ENCODE results near the gene MARF1. TPM values are rescaled to one million over a fixed set of nuclear protein-coding genes. Genes with fewer than 3 reads are reported as not detected.

MARF1 gene
- total and polyA plus RNA-seq, 9 of the 15 experiments (the other 6 are each of a cell fraction or from before 2014, with no cell fraction given) = 4.7 to 33.2 (median 11.7) TPM

DNA sequence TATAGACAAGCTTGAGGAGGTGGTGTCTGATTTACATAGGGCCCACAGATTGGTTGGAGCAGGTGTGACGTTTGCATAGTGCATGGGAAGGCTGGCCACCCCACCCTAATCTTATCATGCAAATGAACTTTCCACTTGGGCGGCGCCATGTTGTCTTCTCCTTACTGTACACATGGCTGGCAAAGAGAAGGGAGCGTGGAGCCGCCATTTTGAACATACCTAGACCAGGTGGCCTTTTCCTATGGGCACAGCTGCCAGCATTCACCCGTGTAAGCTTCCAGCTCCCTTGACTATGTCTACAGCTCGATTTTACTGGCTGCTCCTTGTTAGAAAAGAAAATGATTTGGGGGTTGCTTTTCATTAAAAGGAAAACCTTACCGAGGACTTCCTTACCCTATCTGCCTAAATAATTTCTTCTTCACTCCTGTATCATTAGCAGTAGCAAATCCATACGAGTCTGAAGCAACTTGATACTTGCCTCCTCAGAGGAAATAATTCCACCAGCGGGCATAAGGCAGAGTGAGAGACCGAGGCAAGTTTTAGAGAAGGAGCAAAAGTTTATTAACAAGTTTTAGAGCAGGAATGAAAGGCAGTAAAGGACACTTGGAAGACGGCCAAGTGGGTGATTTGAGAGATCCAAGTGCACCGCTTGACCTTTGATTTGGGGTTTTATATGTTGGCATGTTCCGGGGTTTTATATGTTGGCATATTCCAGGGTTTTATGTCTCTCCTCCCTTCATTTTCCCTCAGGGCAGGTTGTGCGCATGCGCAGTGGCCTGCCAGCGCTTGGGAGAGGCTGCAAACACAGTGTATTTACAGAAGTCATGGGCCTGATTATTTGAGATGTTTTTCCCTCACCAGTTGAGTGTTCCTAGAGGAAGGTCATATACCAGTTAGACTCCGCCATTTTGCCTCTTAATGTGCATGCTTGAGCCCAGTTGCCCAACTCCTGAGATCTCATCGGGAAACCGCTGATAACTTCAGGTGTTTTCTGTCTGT is 65.7 kb downstream of the MARF1 start (continued):
- TF ChIP-seq, protein P1, sequence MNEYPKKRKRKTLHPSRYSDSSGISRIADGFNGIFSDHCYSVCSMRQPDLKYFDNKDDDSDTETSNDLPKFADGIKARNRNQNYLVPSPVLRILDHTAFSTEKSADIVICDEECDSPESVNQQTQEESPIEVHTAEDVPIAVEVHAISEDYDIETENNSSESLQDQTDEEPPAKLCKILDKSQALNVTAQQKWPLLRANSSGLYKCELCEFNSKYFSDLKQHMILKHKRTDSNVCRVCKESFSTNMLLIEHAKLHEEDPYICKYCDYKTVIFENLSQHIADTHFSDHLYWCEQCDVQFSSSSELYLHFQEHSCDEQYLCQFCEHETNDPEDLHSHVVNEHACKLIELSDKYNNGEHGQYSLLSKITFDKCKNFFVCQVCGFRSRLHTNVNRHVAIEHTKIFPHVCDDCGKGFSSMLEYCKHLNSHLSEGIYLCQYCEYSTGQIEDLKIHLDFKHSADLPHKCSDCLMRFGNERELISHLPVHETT (CRISPR knock-in tag; conservative IDR thresholded peaks at IDR 0.05 in 1 of 2, IDR thresholded peaks at IDR 0.05 in 1 of 2) = peak in 1 of 2 experiments; percentile 72; a peak in 1 of 4 replicates
- no peak for TF ChIP-seq MECOM (CRISPR knock-in tag; IDR thresholded peaks at IDR 0.05)
- TF ChIP-seq ZNF3 (CRISPR knock-in tag; IDR thresholded peaks at IDR 0.05) = no peak
- no peak for TF ChIP-seq TFAM (CRISPR knock-in tag; conservative IDR thresholded peaks at IDR 0.05)
- no peak for TF ChIP-seq ZFP1 (CRISPR knock-in tag; IDR thresholded peaks at IDR 0.05)
- TF ChIP-seq ZNF282 (CRISPR knock-in tag; IDR thresholded peaks at IDR 0.05) = no peak
- no peak for TF ChIP-seq ZNF347 (CRISPR knock-in tag; IDR thresholded peaks at IDR 0.05; ENCODE audit: low read depth)
- no peak for TF ChIP-seq ZNF184 (CRISPR knock-in tag; IDR thresholded peaks at IDR 0.05)
- TF ChIP-seq CBFB (CRISPR knock-in tag; IDR thresholded peaks at IDR 0.05) = no peak
- TF ChIP-seq PHTF2 (CRISPR knock-in tag; IDR thresholded peaks at IDR 0.05) = no peak
- no peak for TF ChIP-seq MCM7 (IDR thresholded peaks at IDR 0.05)
- TF ChIP-seq ZNF780A (CRISPR knock-in tag; IDR thresholded peaks at IDR 0.05) = no peak
- TF ChIP-seq STAT5A (IDR thresholded peaks at IDR 0.05; ENCODE audit: borderline replicate concordance, low read length) = no peak
- no peak; the same call in 1 of the 2 replicates for TF ChIP-seq LCOR (CRISPR knock-in tag; IDR thresholded peaks at IDR 0.05)
- TF ChIP-seq TAF9B (IDR thresholded peaks at IDR 0.05; ENCODE audit: partially characterized antibody) = peak; percentile 8
- no peak for TF ChIP-seq ASH1L (IDR thresholded peaks at IDR 0.05; ENCODE audit: borderline replicate concordance, low read depth, partially characterized antibody)
- TF ChIP-seq, protein P2, sequence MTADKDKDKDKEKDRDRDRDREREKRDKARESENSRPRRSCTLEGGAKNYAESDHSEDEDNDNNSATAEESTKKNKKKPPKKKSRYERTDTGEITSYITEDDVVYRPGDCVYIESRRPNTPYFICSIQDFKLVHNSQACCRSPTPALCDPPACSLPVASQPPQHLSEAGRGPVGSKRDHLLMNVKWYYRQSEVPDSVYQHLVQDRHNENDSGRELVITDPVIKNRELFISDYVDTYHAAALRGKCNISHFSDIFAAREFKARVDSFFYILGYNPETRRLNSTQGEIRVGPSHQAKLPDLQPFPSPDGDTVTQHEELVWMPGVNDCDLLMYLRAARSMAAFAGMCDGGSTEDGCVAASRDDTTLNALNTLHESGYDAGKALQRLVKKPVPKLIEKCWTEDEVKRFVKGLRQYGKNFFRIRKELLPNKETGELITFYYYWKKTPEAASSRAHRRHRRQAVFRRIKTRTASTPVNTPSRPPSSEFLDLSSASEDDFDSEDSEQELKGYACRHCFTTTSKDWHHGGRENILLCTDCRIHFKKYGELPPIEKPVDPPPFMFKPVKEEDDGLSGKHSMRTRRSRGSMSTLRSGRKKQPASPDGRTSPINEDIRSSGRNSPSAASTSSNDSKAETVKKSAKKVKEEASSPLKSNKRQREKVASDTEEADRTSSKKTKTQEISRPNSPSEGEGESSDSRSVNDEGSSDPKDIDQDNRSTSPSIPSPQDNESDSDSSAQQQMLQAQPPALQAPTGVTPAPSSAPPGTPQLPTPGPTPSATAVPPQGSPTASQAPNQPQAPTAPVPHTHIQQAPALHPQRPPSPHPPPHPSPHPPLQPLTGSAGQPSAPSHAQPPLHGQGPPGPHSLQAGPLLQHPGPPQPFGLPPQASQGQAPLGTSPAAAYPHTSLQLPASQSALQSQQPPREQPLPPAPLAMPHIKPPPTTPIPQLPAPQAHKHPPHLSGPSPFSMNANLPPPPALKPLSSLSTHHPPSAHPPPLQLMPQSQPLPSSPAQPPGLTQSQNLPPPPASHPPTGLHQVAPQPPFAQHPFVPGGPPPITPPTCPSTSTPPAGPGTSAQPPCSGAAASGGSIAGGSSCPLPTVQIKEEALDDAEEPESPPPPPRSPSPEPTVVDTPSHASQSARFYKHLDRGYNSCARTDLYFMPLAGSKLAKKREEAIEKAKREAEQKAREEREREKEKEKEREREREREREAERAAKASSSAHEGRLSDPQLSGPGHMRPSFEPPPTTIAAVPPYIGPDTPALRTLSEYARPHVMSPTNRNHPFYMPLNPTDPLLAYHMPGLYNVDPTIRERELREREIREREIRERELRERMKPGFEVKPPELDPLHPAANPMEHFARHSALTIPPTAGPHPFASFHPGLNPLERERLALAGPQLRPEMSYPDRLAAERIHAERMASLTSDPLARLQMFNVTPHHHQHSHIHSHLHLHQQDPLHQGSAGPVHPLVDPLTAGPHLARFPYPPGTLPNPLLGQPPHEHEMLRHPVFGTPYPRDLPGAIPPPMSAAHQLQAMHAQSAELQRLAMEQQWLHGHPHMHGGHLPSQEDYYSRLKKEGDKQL (CRISPR knock-in tag; IDR thresholded peaks at IDR 0.05; ENCODE audit: borderline replicate concordance) = no peak
- TF ChIP-seq ELF1 (tag; IDR thresholded peaks at IDR 0.05) = no peak
- TF ChIP-seq CHCHD3 (CRISPR knock-in tag; IDR thresholded peaks at IDR 0.05) = no peak
- no peak for TF ChIP-seq HNRNPK (IDR thresholded peaks at IDR 0.05; ENCODE audit: low read depth, low read length, poor library complexity, severe bottlenecking)
